Endodermal cell (in vitro differentiated cells): ENCODE results near the gene MAML2. TPM values are rescaled to one million over a fixed set of nuclear protein-coding genes. Genes with fewer than 3 reads are reported as not detected.

Experiments
- DNase-seq: peaks from one replicate; pipeline ENCODE4 v3.0.0-alpha.2; 2017
- H3K27ac ChIP-seq: 2 replicates; pipeline ENCODE4 v1.5.1; 2013; ENCODE audit warnings: mild to moderate bottlenecking, low read depth, low read length, moderate library complexity
- H3K27me3 ChIP-seq: 2 replicates; pipeline ENCODE4 v1.6.1; 2013; ENCODE audit warnings: mild to moderate bottlenecking, low read length, moderate library complexity; ENCODE audit not compliant: insufficient read depth, control insufficient read depth, poor library complexity, severe bottlenecking
- H3K36me3 ChIP-seq: 2 replicates; pipeline ENCODE4 v1.7.0; 2013; ENCODE audit warnings: mild to moderate bottlenecking, low read length, moderate library complexity; ENCODE audit not compliant: control insufficient read depth, insufficient read depth
- H3K4me1 ChIP-seq: one replicate; pipeline ENCODE4 v1.7.0; 2013; ENCODE audit warnings: low read length; ENCODE audit not compliant: control insufficient read depth, insufficient read depth
- H3K4me3 ChIP-seq: 2 replicates; pipeline ENCODE4 v1.5.1; 2013; ENCODE audit warnings: mild to moderate bottlenecking, low read length, moderate library complexity
- H3K9ac ChIP-seq: 2 replicates; pipeline ENCODE4 v1.6.1; 2013; ENCODE audit warnings: mild to moderate bottlenecking, low read length, moderate library complexity; ENCODE audit not compliant: poor library complexity, severe bottlenecking; ENCODE audit errors: extremely low read depth
- H3K9me3 ChIP-seq: 2 replicates; pipeline ENCODE4 v1.6.1; 2013; ENCODE audit warnings: mild to moderate bottlenecking, low read length, moderate library complexity; ENCODE audit not compliant: control insufficient read depth
- H3K27ac Mint-ChIP-seq: 2 replicates; pipeline ENCODE4 v1.8.0; 2020; ENCODE audit warnings: mixed read lengths
- H3K27me3 Mint-ChIP-seq: 2 replicates; pipeline ENCODE4 v1.8.0; 2021; ENCODE audit warnings: mild to moderate bottlenecking, mixed read lengths; ENCODE audit not compliant: insufficient read depth
- H3K36me3 Mint-ChIP-seq: 2 replicates; pipeline ENCODE4 v1.8.0; 2020; ENCODE audit warnings: low read depth, mixed read lengths
- H3K4me1 Mint-ChIP-seq: 2 replicates; pipeline ENCODE4 v1.8.0; 2020; ENCODE audit warnings: mixed read lengths
- H3K4me3 Mint-ChIP-seq: 2 replicates; pipeline ENCODE4 v1.8.0; 2020; ENCODE audit warnings: mild to moderate bottlenecking, moderate library complexity, mixed read lengths
- H3K9me3 Mint-ChIP-seq: 2 replicates; pipeline ENCODE4 v1.8.0; 2020; ENCODE audit warnings: mild to moderate bottlenecking, mixed read lengths
- CTCF ChIP-seq: fragments of 200-600 bp; sonication (generic); conservative IDR thresholded peaks from 2 replicates; pipeline ENCODE4 v1.5.0; 2021; ENCODE audit warnings: antibody characterized with exemption, mild to moderate bottlenecking
- WGBS, 2 experiments: methylation state at CpG; one replicate each; pipeline versions ENCODE4 v1.1.5 to v1.1.7; 2013; ENCODE audit warnings: missing lambda C conversion rate in 2 of 2, mixed read lengths in 1 of 2; ENCODE audit not compliant: insufficient coverage in 1 of 2, insufficient read length in 1 of 2; 5-methylcytosine and 5-hydroxymethylcytosine counted together
- total RNA-seq, 2 donors: library from RNA; stranded (reverse); fragmentation: NEBNext Ultra II Directional in 1 of 2; extraction: Animal tissue kit (Norgen Biotek cat#: 25700) in 1 of 2; gene quantifications; 2 replicates in 1 of 2; 3 replicates in 1 of 2; pipeline ENCODE4 v1.2.1, GENCODE V29; 2021

Gene MAML2
- total RNA-seq, 2 donors from 2014 or later: 6.6 to 8.0 TPM

GRCh38 chr11:96028746-96029145, 314.2 kb downstream of the MAML2 start:
- Mint-ChIP-seq H3K9me3 (no peaks in the 10 kb centered on the region), H3K27ac (no peak overlapping the region), H3K4me3 (no peak overlapping the region), H3K36me3 (no peaks in the 10 kb centered on the region), H3K4me1 (peaks cover 5% of the 10 kb centered on the region), H3K27me3 (no peaks in the 10 kb centered on the region)
- Histone ChIP-seq H3K36me3 (no peaks in the 10 kb centered on the region), H3K4me1 (peaks cover 7% of the 10 kb centered on the region), H3K27me3 (no peaks in the 10 kb centered on the region), H3K4me3 (no peak overlapping the region), H3K9me3 (no peaks in the 10 kb centered on the region), H3K9ac (no peak overlapping the region), H3K27ac (no peak overlapping the region)
- no peak for TF ChIP-seq CTCF
- no peak for DNase-seq

GRCh38 chr11:96027021-96027420, 316.0 kb downstream of the MAML2 start:
- Histone ChIP-seq H3K9ac (no peak overlapping the region), H3K36me3 (no peaks in the 10 kb centered on the region), H3K27me3 (no peaks in the 10 kb centered on the region), H3K27ac (no peak overlapping the region), H3K4me3 (no peak overlapping the region), H3K4me1 (peaks cover 8% of the 10 kb centered on the region), H3K9me3 (no peaks in the 10 kb centered on the region)
- Mint-ChIP-seq H3K36me3 (no peaks in the 10 kb centered on the region), H3K9me3 (no peaks in the 10 kb centered on the region), H3K4me3 (no peak overlapping the region), H3K27ac (no peak overlapping the region), H3K27me3 (no peaks in the 10 kb centered on the region), H3K4me1 (peaks cover 11% of the 10 kb centered on the region)
- no peak for DNase-seq
- no peak for TF ChIP-seq CTCF

GRCh38 chr11:96026310-96026709, 316.7 kb downstream of the MAML2 start:
- Mint-ChIP-seq H3K27me3 (no peaks in the 10 kb centered on the region), H3K27ac (no peak overlapping the region), H3K36me3 (no peaks in the 10 kb centered on the region), H3K4me3 (no peak overlapping the region), H3K4me1 (peaks cover 12% of the 10 kb centered on the region), H3K9me3 (no peaks in the 10 kb centered on the region)
- Histone ChIP-seq H3K27me3 (no peaks in the 10 kb centered on the region), H3K27ac (no peak overlapping the region), H3K4me3 (no peak overlapping the region), H3K9me3 (no peaks in the 10 kb centered on the region), H3K36me3 (no peaks in the 10 kb centered on the region), H3K9ac (no peak overlapping the region), H3K4me1 (peaks cover 11% of the 10 kb centered on the region)
- no peak for TF ChIP-seq CTCF
- WGBS, 2 experiments: 86% methylated on average over 2 of the region's 2 CpGs; no CpG with 5 or more reads in 1 of the 2 experiments
- DNase-seq: no peak
